ENCODE results near the gene FBXO40. TPM values are rescaled to one million over a fixed set of nuclear protein-coding genes. Genes with fewer than 3 reads are reported as not detected.
A peak's percentile ranks its signal among the peaks of the same experiment; 100 is the strongest.

The FBXO40 gene
- total RNA-seq, 1 experiment from 2014 or later = not detected

DNA sequence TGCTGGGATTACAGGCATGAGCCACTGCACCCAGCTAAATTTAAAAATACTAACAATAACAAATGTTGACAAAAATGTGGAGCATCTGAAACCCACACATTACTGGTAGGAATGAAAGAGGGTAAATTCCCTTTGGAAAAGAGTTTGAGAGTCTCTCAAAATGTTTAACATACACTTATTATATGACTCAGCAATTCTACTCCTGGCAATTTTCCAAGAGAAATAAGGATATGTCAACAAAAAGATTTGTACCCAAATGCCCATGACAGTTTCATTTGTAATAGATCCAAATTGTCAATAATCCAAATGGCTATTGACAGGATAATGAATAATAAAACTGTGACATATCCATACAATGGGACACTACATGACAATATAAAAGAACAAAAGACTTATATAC is 58.5 kb downstream of the FBXO40 start:
- CTCF ChIA-PET = no interaction called here
- intact Hi-C loops (cut with micrococcal nuclease; ENCODE audit: unreplicated experiment) = no loop called here

GRCh38 chr3:121654493-121655385 is 61.6 kb downstream of the FBXO40 start:
- ChIA-PET POLR2A (ENCODE audit: low non-redundant PET) (no interaction called here), CTCF (no interaction called here)
- Histone ChIP-seq H3K36me3 (ENCODE audit: insufficient read depth, low read length, poor library complexity, severe bottlenecking) (peaks cover 18% of the 10 kb centered on the region), H3K4me1 (ENCODE audit: insufficient read depth, low read length, poor library complexity, severe bottlenecking) (peaks cover 14% of the 10 kb centered on the region), H3K9me3 (ENCODE audit: low read depth, low read length, poor library complexity, severe bottlenecking) (peaks cover 5% of the 10 kb centered on the region), H3K4me3 (ENCODE audit: low read depth, low read length, poor library complexity, severe bottlenecking) (no peak overlapping the region), H3K27me3 (replicated peaks; ENCODE audit: insufficient read depth, low read depth, low read length, poor library complexity) (no peaks in the 10 kb centered on the region), H3K27ac (ENCODE audit: low read depth, low read length, poor library complexity, severe bottlenecking) (no peak overlapping the region)
- DNase-seq (ENCODE audit: low spot score) = no peak
- intact Hi-C loops (cut with micrococcal nuclease; ENCODE audit: unreplicated experiment) = no loop called here
- TF ChIP-seq EZH2 (IDR thresholded peaks at IDR 0.05; ENCODE audit: borderline replicate concordance, low read depth, low read length, poor library complexity, severe bottlenecking) (no peak), CTCF (conservative IDR thresholded peaks at IDR 0.05; ENCODE audit: low read depth, low read length) (no peak)
- no TSS peak for BruUV-seq (replicated peaks)

More for the DNA sequence above, 58.5 kb downstream of the FBXO40 start:
- peak; percentile 40 for DNase-seq (ENCODE audit: low spot score)
- no TSS peak for BruUV-seq (replicated peaks)
- peaks cover 19% of the 10 kb centered on the region for H3K36me3 ChIP-seq (ENCODE audit: insufficient read depth, low read length, poor library complexity, severe bottlenecking)
- H3K4me3 ChIP-seq (ENCODE audit: low read depth, low read length, poor library complexity, severe bottlenecking) = no peak overlapping the region
- H3K4me1 ChIP-seq (ENCODE audit: insufficient read depth, low read length, poor library complexity, severe bottlenecking) = peaks cover 7% of the 10 kb centered on the region
- POLR2A ChIA-PET (ENCODE audit: low non-redundant PET) = no interaction called here
- peak overlapping the region; percentile 15 for H3K27ac ChIP-seq (ENCODE audit: low read depth, low read length, poor library complexity, severe bottlenecking)
- peaks cover 5% of the 10 kb centered on the region for H3K9me3 ChIP-seq (ENCODE audit: low read depth, low read length, poor library complexity, severe bottlenecking)
- no peak for TF ChIP-seq CTCF (conservative IDR thresholded peaks at IDR 0.05; ENCODE audit: low read depth, low read length)
- no peak for TF ChIP-seq EZH2 (IDR thresholded peaks at IDR 0.05; ENCODE audit: borderline replicate concordance, low read depth, low read length, poor library complexity, severe bottlenecking)
- H3K27me3 ChIP-seq (replicated peaks; ENCODE audit: insufficient read depth, low read depth, low read length, poor library complexity) = no peaks in the 10 kb centered on the region

DNA sequence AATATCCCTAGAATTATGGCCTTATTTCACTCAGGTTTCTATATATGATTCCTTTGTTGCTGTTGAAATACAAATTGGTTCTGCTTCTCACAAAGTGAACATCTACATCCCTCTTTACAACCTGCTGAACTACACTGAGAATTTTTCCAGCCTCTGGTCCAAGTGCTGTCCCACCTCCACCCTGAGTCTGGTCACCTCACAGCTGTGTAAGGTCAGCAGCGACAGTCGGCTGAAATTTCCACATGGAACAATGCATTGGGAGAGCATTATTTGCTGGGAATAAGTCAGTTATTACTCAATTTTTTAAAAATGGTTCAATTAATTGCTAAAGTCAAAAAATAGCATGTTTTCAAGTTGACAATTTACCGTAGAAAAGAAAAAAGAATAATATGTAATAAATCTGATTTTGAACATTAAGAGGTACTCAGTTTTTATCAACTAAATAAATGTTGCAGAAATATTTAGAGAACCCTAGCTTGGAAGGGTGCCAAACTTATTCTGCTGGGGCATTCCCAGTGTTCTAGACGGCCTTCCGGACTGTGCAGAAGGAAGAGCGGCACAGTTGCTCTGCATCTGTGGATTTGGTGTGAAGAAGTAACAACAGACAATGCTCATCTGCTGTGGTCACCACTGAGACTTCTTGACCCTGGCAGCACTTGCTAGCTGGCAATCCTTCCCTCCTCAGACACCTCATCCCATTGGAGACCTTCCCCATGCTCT is 65.7 kb downstream of the FBXO40 start:
- no peak for TF ChIP-seq CTCF (conservative IDR thresholded peaks at IDR 0.05; ENCODE audit: low read depth, low read length)
- TF ChIP-seq EZH2 (IDR thresholded peaks at IDR 0.05; ENCODE audit: borderline replicate concordance, low read depth, low read length, poor library complexity, severe bottlenecking) = no peak
- H3K4me3 ChIP-seq (ENCODE audit: low read depth, low read length, poor library complexity, severe bottlenecking) = no peak overlapping the region

More for the DNA sequence above, 65.7 kb downstream of the FBXO40 start:
- no peak for DNase-seq (ENCODE audit: low spot score)
- H3K36me3 ChIP-seq (ENCODE audit: insufficient read depth, low read length, poor library complexity, severe bottlenecking) = peaks cover 8% of the 10 kb centered on the region
- intact Hi-C loops (cut with micrococcal nuclease; ENCODE audit: unreplicated experiment) = no loop called here
- peaks cover 25% of the 10 kb centered on the region for H3K4me1 ChIP-seq (ENCODE audit: insufficient read depth, low read length, poor library complexity, severe bottlenecking)
- ChIA-PET POLR2A (ENCODE audit: low non-redundant PET) (no interaction called here), CTCF (no interaction called here)
- no peak overlapping the region for H3K27ac ChIP-seq (ENCODE audit: low read depth, low read length, poor library complexity, severe bottlenecking)
- BruUV-seq (replicated peaks) = no TSS peak
- no peaks in the 10 kb centered on the region for H3K9me3 ChIP-seq (ENCODE audit: low read depth, low read length, poor library complexity, severe bottlenecking)
- H3K27me3 ChIP-seq (replicated peaks; ENCODE audit: insufficient read depth, low read depth, low read length, poor library complexity) = no peaks in the 10 kb centered on the region
